Sigmoid colon (tissue), 7 donors: ENCODE results near the gene TNRC18. TPM values are rescaled to one million over a fixed set of nuclear protein-coding genes. Genes with fewer than 3 reads are reported as not detected.
"Not testable (repeated sequence)": the region's sequence is repeated elsewhere in the genome, so short reads cannot be mapped to it uniquely, and the experiment has no call there.

ENCODE experiments used
- DNase-seq: peaks from one replicate; pipeline ENCODE4 v3.0.0-alpha.2; 2019
- H3K27ac ChIP-seq, 4 donors: fragments of 200-600 bp; sonication (generic); one replicate each; pipeline ENCODE4 v1.5.1; 2016 to 2019; ENCODE audit warnings: mild to moderate bottlenecking in 1 of 4
- H3K27me3 ChIP-seq, 3 donors: fragments of 200-600 bp; sonication (generic); one replicate each; pipeline ENCODE4 v1.5.1; 2019; ENCODE audit warnings: mild to moderate bottlenecking in 1 of 3
- H3K36me3 ChIP-seq, 4 donors: fragments of 200-600 bp; sonication (generic); one replicate each; pipeline ENCODE4 v1.5.1; 2016 to 2019
- H3K4me1 ChIP-seq, 4 donors: fragments of 200-600 bp; sonication (generic); one replicate each; pipeline ENCODE4 v1.5.1; 2017 to 2019
- H3K4me3 ChIP-seq, 4 donors: fragments of 200-600 bp; sonication (generic); one replicate each; pipeline ENCODE4 v1.5.1; 2017 to 2019; ENCODE audit warnings: mild to moderate bottlenecking in 2 of 4, moderate library complexity in 1 of 4
- H3K9me3 ChIP-seq, 4 donors: fragments of 200-600 bp in 3 of 4; sonication (generic) in 3 of 4; one replicate each; pipeline versions ENCODE4 v1.5.1 to v1.6.1; 2013 to 2019
- EP300 ChIP-seq, 4 donors: sonication (generic); formaldehyde crosslinking; IDR thresholded peaks; one replicate each; pipeline ENCODE4 v1.6.1; 2017; ENCODE audit warnings: antibody characterized with exemption in 4 of 4
- POLR2A ChIP-seq, 2 donors: fragments of 450-650 bp; IDR thresholded peaks; one replicate each; pipeline ENCODE4 v1.6.1; 2016; ENCODE audit warnings: antibody characterized with exemption in 2 of 2, mild to moderate bottlenecking in 2 of 2, moderate library complexity in 2 of 2
- POLR2AphosphoS5 ChIP-seq, 4 donors: sonication (generic); formaldehyde crosslinking; IDR thresholded peaks; one replicate each; pipeline ENCODE4 v1.6.1; 2017; ENCODE audit warnings: antibody characterized with exemption in 4 of 4
- WGBS, 2 donors: extraction: QIAGEN DNeasy Blood & Tissue Kit; methylation state at CpG; one replicate each; pipeline ENCODE4 v1.1.7; 2013; 5-methylcytosine and 5-hydroxymethylcytosine counted together
- intact Hi-C: fragments of 100-400 bp; cut with DNase I; formaldehyde crosslinking; loops from one replicate; pipeline ENCODE4 v1.15.1; 2023
- polyA plus RNA-seq, 3 donors: library from polyadenylated mRNA; stranded (reverse); fragments of 200-250 nt; gene quantifications; one replicate each; pipeline ENCODE4 v1.2.3, GENCODE V29; 2013
- total RNA-seq, 4 donors: library from RNA; depleted of rRNA; stranded (reverse); fragments of >200 nt; gene quantifications; one replicate each; pipeline ENCODE4 v1.1.0, GENCODE V29; 2016
- TF ChIP-seq, protein P1 (sequence below), 4 experiments: fragments of 450-650 bp in 3 of 4; fragments of 200-600 bp in 1 of 4; IDR thresholded peaks; one replicate each; pipeline ENCODE4 v1.5.1; 2016 to 2019; ENCODE audit warnings: antibody characterized with exemption in 4 of 4, mild to moderate bottlenecking in 3 of 4, moderate library complexity in 2 of 4
- donor health status: healthy with polysubstance abuse.
- donor health status: Bipolar disorder and iron deficiency.
- donor health status: healthy.

TNRC18 gene
- total and polyA plus RNA-seq, 7 donors, result 12.6 to 187 (median 44.9) TPM

DNA sequence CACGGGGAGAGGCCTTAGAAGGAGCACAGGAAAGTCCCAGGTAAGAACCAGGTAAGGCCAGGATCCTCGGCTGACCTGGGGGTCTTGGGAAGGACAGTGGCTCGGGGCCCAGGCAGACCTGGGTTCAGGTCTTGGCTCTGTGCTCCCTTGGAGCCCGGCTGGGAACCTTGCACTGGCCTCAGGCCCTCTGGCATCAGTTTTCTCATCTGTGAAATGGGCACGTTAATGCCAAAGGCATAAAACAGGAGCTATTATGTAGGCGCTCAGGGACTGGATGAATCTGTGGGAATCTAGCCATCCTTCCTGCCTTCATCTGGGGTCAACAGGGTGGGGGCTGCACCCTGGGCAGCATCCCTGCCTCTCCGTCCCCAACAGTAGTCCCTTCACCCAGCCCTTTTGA lies 149.2 kb downstream of the TNRC18 start:
- WGBS, 2 donors, result 35 to 75% methylated on average over 7 of the region's 7 CpGs
- no peak for TF ChIP-seq POLR2AphosphoS5 (IDR thresholded peaks at IDR 0.05)
- TF ChIP-seq POLR2A (IDR thresholded peaks at IDR 0.05), result no peak
- TF ChIP-seq EP300 (IDR thresholded peaks at IDR 0.05), result no peak
- TF ChIP-seq, protein P1, sequence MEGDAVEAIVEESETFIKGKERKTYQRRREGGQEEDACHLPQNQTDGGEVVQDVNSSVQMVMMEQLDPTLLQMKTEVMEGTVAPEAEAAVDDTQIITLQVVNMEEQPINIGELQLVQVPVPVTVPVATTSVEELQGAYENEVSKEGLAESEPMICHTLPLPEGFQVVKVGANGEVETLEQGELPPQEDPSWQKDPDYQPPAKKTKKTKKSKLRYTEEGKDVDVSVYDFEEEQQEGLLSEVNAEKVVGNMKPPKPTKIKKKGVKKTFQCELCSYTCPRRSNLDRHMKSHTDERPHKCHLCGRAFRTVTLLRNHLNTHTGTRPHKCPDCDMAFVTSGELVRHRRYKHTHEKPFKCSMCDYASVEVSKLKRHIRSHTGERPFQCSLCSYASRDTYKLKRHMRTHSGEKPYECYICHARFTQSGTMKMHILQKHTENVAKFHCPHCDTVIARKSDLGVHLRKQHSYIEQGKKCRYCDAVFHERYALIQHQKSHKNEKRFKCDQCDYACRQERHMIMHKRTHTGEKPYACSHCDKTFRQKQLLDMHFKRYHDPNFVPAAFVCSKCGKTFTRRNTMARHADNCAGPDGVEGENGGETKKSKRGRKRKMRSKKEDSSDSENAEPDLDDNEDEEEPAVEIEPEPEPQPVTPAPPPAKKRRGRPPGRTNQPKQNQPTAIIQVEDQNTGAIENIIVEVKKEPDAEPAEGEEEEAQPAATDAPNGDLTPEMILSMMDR (IDR thresholded peaks at IDR 0.05), result no peak
- H3K27ac ChIP-seq, result peak overlapping the region in 1 of 4 donors; percentile 49

DNA sequence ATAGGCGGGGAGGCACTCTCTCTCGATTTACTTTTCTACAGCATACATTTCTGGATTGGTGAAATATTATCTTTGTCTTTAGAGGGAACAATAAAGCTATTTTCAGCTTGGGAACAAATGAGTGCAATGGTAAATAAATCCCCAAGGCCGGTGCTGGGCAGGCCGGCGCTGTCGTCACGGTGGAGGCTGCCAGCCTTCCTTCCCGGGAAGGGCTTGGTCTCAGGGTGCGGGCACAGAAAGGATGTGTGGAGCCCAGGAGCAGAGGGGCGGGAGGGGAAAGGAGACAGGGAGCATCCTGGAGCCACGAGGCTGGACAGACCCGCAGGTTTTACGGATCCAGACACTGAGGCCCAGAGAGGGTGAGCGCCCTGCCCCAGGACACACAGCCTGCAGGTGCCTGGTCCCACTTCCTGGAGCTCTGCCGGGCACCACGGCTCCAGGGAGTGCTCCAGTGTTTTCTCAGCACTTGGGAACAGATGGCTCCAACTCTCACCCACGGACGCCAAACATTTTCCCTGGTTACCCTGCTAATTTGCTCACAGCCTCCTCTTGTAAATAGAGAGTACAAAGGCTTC lies 149.7 kb downstream of the TNRC18 start:
- H3K36me3 ChIP-seq, DNase-seq, H3K4me3 ChIP-seq, intact Hi-C loops, H3K9me3 ChIP-seq, H3K27me3 ChIP-seq: not testable (repeated sequence)
- WGBS, 2 donors, result 15 to 58% methylated on average over 18 of the region's 18 CpGs
- Histone ChIP-seq H3K27ac (peak overlapping the region in 1 of 4 donors; percentile 49), H3K4me1 (peaks cover 0 to 13% (median 11%) of the 10 kb centered on the region in 4 donors)

More for the DNA sequence above, 149.2 kb downstream of the TNRC18 start:
- no peak for DNase-seq
- intact Hi-C loops, result no loop called here
- peaks cover 0 to 13% (median 11%) of the 10 kb centered on the region in 4 donors for H3K4me1 ChIP-seq
- no peaks in the 10 kb centered on the region for H3K27me3 ChIP-seq
- no peak overlapping the region for H3K4me3 ChIP-seq
- no peaks in the 10 kb centered on the region for H3K9me3 ChIP-seq
- no peaks in the 10 kb centered on the region for H3K36me3 ChIP-seq

DNA sequence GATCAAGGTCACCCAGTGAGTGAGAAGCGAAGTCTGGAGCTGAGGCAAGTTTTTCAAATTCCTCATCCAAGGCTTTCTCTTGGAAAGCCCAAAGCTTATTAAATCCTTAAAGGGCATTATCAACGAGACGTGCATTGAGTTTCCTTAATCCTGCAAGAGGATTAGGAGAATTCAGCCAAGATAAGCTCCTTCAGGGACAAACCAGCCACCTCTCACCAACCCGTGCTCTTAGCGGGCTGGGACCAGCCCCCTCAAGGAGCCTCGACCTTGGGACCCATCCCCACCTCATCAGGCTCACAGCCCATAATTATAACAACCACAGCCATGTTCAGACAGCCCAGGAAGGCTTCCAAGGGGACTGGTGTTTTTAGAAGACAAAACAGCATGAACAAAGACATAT lies 152.8 kb downstream of the TNRC18 start:
- WGBS, 2 donors, result 11 to 38% methylated on average over 6 of the region's 6 CpGs
- Histone ChIP-seq H3K36me3 (no peaks in the 10 kb centered on the region), H3K9me3 (no peaks in the 10 kb centered on the region), H3K4me1 (peaks cover 0 to 12% (median 11%) of the 10 kb centered on the region in 4 donors), H3K4me3 (no peak overlapping the region), H3K27ac (no peak overlapping the region), H3K27me3 (no peaks in the 10 kb centered on the region)
- intact Hi-C loops, result no loop called here
- no peak for DNase-seq
- TF ChIP-seq EP300 (IDR thresholded peaks at IDR 0.05) (no peak), POLR2A (IDR thresholded peaks at IDR 0.05) (no peak)

DNA sequence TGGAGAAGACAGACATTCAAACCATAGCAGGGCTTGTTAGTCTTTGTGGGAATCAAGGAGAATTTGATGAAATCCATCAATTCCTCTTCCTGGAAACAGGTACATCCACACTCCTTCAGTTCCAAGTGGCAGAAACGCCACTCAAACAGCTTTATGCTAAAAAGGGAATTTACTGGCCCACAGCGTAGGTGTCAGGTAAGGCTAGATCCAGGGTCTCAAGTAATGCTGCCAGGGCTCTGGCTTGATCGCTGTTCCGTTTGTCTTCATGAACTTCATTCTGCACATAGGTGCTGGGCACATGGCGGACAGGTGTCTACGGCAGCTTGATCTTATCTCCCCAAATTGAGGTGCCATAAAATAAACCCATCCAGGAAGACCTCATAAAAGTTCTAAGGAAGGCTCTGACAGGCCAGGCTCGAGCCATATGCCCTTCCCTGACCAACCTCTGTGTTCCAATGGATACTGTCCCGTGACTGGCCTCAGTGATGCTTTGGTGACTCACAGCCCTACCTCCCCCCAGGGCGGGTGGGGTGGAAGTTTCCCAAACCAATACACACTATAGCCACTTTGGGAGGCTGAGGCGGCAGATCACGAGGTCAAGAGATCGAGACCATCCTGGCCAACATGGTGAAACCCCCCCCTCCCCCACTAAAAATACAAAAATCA lies 153.5 kb downstream of the TNRC18 start:
- DNase-seq, H3K4me1 ChIP-seq, H3K27ac ChIP-seq, H3K4me3 ChIP-seq, H3K9me3 ChIP-seq, H3K36me3 ChIP-seq, H3K27me3 ChIP-seq, intact Hi-C loops: not testable (repeated sequence)
- WGBS, 2 donors, result 17 to 57% methylated on average over 12 of the region's 12 CpGs

DNA sequence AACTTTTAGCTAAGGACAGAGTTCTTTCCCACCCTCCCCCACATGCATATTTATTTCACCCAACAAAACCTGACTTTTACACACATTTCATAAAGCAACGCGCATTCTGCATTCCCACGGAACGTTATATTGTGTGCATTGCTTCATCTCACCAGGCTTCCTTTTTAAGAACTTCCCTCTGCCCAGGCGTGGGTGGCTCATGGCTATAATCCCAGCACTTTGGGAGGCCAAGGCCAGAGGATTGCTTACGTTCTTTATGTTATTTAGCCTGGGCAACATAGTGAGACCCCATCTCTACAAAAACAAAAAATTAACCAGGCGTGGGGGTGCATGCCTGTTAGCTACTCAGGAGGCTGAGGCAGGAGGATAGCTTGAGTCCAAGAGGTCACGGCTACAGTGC lies 155.8 kb downstream of the TNRC18 start:
- H3K36me3 ChIP-seq, H3K4me3 ChIP-seq, H3K9me3 ChIP-seq, H3K27ac ChIP-seq, DNase-seq, intact Hi-C loops, H3K4me1 ChIP-seq, H3K27me3 ChIP-seq: not testable (repeated sequence)
- WGBS, 2 donors, result 82 to 86% methylated on average over 8 of the region's 8 CpGs

DNA sequence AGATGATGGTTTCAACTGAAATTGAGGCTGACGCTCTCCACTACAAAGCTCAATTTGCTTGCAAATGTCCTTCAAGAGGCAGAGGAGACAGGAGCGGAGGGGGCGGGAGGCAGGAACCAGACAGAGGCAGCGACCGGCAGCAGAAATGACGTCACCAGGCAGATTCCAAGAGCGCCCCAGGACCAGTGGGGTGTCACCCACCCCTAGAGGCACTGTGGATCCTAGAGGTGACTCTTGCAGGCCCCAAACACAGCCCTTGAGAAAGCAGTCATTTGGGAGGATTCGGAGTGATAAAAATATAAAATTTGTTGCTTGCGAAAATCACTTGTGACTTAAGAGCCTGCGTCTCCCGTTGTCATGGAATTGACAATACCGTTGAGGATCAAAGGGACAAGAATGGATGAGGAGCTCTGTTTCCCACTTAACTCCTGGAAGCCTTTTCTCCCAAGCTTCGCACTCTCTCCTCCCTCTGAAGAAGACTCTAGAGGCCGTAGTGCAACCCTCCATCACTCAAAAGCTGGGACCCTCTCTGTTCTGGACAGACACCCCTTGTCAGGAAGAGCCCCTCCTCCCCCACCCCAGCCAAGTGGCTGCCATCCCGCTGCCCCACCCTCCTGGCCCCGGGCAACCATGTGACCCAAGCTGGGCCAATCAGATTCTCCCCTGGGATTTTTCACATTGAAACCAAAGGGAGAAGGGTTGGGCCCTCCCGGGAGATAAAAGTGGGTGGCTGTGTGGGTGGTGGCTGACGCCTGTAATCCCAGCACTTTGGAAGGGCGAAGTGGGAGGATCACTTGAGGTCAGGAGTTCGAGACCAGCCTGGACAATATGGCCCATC lies 157.2 kb downstream of the TNRC18 start:
- TF ChIP-seq EP300 (IDR thresholded peaks at IDR 0.05), result no peak

More for the DNA sequence above, 157.2 kb downstream of the TNRC18 start:
- Histone ChIP-seq H3K36me3 (no peaks in the 10 kb centered on the region), H3K27me3 (no peaks in the 10 kb centered on the region), H3K4me1 (no peaks in the 10 kb centered on the region), H3K9me3 (no peaks in the 10 kb centered on the region), H3K27ac (no peak overlapping the region), H3K4me3 (no peak overlapping the region)
- no peak for DNase-seq
- intact Hi-C loops, result no loop called here
- 73 to 76% methylated on average over 20 of the region's 20 CpGs for WGBS, 2 donors
